Activated CD8-positive, alpha-beta memory T cell treated with anti-CD3 and anti-CD28 coated beads, Interleukin-2, amount 50 U/mL, for 1 hour (primary cell): ENCODE data around the gene AMELX.

Source experiments
- DNase-seq: peaks from one replicate; pipeline ENCODE4 v3.0.0-alpha.2; 2020; ENCODE audit errors: extremely low read depth

The AMELX gene

DNA sequence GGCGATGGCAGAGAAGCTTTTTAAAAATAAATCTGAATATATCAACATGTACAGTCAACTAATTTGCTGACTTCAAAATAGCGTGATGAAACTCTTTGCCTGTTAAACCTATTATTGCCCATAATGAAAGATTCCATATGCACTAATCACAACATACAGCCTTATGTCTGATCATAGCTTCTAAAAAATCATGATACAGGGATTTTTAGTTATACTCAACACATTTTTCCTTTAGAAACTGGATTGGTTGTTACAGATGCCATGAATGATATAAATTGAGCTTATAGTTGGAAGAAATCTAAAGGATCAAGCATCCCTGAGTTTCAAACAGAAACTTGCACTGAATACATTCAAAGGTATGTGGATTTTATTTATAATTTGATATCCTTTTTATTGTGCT lies at the start of gene AMELX:
Gene AMELX, plus strand, starts transcription at position 301 of the 400 bp plus-strand sequence. CDS start 1,376 bp downstream, outside the sequence.
- DNase-seq: no peak

DNA sequence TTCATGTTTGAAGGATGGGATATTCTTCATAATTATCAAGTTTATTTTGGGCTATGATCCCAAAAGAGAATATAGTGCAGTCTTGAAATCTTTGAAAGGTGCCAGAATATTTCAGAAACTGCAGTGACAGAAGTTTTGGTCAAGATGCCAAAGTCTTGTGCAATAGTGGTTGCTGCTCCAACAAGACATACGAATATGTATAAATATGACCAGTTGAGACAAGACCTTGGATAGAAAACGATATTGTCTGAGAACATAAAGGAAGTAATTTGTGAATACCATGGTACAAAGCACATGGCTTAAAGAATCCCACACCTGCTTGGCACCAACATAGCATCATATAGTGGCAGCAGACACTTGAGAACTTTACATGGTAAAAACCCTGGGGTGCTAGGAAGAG lies 48.6 kb upstream of the AMELX start:
- no peak for DNase-seq

DNA sequence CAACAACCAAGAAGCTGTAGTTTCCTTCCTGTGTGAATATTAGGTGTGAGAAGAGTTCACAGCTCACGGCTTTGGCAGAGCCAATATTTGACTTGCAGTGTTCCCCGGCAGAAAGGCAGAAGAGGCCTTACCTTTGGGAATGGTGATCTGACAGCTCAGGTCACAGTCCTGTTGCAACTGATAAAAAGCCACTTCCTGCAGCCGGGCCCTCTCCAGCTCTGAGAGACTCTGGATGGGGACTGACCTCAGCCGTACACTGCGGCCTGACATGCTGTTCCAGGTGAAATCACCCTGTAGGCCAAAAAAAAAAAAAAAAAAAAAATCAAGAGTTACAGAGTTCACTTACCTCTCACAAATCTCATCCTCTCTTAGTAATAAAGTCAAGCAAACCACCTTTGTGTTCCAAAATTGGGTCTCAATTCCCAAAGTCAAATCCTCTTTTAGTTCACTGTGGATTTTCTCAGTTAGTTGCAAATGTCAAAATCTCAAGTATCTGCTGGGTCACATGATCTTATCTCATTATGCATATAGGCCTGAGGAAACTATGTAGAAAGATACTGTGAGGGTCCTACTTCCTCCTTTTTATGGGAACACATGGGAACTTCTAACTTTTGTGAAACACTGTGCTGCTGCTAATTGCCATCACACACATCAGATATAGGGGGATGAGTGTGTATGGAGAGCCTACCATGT lies 38.6 kb upstream of the AMELX start:
- DNase-seq: no peak

DNA sequence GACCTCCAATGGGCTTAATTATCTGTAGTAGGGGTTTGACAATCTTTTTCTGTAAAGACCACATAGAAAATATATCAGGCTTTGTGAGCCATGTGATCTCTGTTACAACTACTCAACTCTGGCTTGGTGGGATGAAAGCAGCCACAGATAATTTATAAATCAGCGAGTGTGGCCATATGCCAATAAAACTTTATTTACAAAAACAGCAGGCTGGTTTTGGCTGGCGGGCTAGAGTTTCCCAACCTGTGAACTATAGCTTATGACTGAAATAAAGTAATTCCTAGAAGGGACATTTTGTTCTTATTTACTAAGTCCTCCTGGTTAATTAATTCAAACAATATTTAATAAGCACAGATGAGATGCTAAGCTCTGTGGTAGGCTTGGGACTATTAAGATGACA lies 35.9 kb upstream of the AMELX start:
- DNase-seq: no peak

DNA sequence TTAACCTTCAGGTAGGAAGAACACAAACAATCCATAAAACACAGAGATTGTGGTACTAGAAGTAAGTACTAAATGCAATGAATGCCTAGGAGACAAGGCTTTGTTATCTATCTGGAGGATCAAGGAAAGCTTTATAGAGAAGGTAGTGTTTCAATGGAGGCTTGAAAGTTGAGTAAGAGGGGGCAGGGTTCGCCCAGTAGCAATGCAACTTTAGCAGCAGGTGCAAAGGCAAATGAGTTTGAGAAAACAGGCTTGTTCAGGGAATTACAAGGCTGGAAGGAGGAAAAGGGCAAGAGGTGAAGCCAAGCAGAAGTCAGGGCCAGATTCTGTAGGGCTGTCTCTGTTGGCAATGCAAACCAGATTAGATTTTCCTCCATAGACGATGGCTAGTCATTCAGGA lies 35.5 kb upstream of the AMELX start:
- DNase-seq: no peak

DNA sequence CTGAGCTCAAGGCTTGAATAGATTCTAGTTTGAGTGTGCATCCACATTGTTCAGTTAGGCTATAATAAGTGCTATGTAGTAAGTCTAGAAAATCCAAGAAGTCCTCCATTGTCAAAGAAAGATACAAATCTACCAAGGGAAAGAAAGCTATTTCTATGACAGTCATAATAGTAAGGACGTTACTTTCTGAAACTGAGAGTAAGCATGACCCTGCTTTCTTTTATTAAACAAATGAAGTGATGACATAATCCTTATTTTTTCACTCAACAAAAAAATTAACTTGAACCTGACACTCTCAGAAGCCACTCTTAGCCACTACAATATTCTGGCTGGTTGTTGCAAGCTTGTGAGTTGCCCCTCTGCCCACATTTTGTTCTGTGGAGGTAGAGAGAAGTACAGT lies 33.8 kb upstream of the AMELX start:
- DNase-seq: no peak

DNA sequence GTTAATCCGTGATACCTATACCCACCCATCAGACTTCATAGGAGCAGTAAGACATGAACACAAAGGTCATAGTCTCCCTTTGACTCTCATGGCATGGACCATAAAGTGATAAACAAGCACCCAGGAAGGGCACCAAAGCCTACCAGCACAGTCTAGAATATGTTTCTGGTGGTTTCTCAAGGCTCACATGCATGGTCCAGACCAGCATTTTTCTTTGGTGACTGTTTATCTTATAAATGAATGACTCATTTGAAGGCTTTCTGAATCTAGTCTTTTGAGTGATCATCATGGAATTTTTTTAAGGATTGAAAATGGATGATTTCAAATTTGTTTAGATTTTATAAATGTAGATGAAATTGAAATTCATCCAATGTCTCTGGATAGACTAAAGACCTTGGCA lies 32.0 kb upstream of the AMELX start:
- no peak for DNase-seq

DNA sequence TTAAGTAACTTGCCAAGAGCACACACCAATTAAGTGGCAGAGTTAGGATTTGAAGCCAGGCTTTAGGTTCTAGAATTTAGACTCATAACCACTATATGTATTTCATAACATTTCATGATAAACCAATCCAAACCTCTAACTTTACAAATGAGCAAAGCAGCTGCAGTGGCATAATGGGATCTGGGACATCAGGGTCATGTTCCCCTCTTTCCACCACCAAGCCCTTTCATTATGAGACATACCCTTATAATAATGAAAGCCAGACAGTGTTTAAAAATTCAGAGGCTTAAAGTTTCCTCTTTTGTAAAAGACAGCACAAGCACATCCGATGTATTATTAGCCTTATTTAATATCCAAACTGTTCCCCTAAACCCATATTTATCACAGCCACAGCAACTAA lies 28.3 kb upstream of the AMELX start:
- DNase-seq: no peak

DNA sequence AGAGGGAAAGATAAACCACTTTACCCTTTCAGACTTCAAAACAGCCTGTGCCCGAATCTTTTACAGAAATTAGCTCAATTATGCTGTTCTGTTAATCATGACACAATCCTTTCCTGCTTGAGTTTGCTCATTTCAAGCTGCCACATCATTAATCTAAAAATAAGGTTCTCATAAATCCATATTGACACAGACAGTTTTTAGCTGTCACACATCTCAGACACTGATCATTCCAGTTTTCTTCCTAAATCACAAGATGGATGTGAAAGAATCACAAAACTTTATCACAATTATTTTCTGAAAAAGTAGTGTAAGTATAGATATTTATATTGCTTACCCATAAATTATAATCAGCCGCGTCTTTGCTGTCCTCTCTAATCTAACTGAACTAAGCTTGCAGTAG lies 27.9 kb upstream of the AMELX start:
- no peak for DNase-seq

DNA sequence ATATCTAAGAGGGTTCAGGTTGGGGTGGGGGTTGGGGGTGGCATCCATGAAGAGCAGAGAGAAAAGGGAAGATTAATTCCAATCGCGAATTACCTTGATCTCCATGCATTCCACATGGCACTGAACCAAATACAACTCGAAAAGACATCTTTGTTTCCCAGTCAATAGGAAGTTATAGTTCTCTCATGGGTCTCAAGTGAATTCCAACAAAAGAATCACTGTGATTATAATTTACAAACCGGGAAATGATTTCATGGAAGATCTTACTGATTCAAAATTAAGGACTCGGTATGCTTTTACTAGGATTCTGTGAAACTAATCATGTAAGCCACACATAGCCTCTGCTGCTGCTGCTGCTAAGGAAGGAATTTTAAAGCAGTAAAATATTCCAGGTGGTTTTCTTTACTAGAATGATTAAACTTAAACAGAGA lies 26.6 kb upstream of the AMELX start:
- DNase-seq: no peak

DNA sequence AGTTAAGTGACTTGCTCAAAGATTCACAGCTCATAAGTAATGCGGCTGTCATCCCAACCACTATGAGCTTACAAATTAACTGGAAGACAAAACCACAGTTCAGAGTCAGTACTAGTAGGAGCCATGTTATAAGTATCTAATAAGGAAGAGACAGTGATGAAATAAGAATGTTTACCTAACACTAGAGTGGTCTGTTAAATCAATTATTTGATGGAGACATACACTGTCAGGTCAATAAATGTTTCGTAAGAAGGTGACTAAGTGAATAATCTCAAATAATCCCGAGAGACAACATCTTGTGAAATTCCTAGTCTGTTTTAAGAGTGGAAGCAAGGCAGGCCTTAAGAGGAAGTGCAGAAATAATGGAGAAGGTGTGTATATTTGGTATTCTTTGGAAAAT lies 25.8 kb upstream of the AMELX start:
- DNase-seq: no peak

DNA sequence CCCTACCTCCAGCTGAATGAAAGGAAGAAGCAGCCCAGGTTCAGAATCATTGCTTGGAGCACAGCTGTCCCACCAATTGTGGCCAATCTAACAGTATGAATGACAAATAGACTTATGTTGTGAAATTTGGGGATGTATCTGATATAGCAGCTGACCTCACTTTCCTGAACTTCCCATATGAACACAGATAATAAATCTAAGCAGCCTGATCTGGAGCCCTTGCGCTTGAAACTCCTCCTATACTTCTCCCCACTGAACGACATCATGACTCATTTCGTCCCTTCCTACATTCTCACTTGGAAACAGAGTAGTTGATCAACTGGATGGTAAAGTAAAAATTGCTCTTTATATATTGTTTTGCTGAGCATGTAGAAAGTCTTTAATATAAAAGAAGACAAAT lies 24.2 kb upstream of the AMELX start:
- no peak for DNase-seq

DNA sequence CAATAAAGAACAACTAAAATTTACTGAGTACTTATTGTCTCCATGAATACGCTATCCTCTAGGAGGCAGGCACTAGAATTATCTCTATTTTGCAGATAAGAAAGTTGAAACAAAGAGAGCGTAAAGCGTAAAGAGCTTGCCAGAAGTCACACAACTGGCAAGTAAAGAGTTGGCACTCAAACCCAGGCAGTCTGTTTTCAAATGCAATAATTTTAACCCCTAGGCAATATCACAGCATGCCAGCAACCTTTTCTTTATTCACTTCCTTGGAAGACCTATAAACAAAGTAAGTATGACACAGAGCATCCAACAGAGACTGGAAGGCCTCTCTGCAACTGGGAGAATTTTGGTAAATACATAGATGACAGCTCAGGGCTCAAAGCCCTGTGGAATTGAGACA lies 23.2 kb upstream of the AMELX start:
- DNase-seq: no peak

DNA sequence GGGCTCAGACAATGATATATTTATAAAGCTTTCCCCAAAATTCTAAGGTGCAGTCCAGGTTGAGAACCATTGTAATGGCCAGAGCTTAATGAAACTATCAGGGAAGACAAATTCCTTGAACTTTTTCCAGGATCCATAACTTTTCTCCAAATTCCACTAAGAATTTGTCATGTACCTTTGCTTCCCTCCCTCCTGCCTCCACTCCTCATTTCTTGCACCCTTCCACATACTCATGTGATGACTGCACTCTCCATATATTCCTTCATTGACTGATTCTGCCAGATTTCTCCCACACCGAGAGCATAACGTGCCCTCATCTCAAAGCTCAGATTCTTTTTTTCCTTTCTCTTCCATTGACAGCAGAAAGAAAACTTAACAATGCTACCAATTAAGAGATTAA lies 20.9 kb upstream of the AMELX start:
- DNase-seq: no peak

DNA sequence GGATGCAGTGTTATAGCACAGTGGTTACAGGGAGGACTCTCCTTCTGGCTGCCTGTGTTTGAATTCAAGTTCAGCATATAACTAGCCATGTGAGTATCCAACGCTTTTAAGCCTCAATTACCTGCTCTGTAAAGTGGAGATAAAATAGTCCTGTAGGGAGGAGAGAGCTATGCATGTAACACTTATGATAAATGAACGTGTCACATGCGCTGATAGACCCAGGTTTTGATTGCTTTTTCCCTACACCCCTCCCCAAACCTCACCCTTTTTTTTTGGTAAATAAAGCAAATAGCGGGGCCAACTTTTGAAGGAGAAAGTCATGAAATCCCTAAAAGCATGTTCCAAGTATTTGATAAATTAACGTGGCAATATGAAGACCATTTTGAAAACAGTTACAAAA lies 20.4 kb upstream of the AMELX start:
- DNase-seq: no peak

DNA sequence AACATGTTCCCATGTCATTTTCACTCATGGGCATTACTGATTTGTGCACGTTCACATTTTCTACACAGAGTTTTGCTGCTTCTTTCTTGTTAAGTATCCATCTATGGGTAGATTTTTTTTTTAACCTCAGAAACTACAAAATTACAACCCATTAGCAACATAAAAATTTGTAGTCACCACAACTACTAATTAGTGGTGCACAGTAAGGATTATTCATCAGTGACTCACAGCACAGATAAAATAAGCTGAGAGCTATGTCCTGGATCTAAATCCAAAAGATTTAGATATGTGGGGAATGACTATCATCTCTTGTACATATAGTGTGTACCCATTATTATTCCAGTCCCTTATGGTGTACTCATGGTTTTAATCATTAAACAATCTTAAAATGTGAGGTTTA lies 19.7 kb upstream of the AMELX start:
- no peak for DNase-seq

DNA sequence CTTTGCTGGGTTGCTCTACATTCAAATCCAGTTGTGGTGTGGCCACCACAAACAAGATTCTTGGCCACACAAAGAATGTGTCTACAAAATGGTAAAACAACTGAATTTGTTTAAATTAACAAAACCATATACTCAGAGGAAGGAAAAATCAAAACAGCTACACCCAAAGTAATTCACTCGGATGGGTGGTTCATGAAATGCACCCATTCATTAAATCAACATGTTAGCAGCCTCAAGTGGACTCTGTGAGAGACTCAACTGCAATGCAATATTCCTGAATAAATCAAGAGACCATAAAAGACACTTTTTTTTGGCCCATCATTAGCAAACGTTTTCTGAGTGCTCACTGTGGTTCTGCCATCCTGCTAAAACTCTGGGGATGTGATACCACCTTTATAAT lies 11.2 kb upstream of the AMELX start:
- no peak for DNase-seq

DNA sequence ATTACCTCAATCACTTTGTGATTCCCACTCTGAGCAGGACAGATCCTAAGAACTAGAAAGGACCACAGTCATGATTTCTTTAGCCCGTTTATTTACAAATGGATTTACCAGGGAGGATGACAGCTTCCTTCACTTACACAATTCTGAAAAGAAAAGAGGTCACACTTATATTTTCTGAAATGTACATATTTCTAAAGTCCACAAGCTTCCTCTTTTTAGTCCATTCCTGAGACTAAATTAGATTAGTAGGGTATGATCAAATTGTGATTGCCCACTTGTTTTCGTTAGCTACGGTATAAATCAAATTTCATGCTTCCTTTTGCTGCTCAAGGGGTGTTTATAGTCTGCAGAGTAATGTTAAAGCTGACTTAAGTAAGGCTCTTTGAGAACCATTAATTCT lies 7.6 kb upstream of the AMELX start:
- no peak for DNase-seq

DNA sequence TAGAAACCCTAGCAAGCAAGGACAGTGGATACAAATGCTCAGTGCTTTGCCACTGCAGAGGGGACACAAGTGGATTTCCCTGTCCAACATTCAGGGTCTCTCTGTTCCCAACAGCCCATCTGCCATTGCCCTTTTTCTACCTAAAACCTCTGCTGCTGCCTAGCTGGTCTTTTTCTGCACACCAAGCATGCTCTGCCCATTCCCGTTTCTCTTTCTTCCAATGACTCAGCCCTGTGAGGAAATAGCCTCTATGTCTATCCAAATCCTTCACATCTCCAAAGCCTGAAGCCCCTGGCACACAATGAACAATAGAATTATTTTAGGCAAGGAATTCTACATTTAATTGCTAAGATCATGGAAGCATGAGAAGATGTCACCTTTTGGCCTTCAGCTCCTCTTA lies 5.7 kb upstream of the AMELX start:
- no peak for DNase-seq

DNA sequence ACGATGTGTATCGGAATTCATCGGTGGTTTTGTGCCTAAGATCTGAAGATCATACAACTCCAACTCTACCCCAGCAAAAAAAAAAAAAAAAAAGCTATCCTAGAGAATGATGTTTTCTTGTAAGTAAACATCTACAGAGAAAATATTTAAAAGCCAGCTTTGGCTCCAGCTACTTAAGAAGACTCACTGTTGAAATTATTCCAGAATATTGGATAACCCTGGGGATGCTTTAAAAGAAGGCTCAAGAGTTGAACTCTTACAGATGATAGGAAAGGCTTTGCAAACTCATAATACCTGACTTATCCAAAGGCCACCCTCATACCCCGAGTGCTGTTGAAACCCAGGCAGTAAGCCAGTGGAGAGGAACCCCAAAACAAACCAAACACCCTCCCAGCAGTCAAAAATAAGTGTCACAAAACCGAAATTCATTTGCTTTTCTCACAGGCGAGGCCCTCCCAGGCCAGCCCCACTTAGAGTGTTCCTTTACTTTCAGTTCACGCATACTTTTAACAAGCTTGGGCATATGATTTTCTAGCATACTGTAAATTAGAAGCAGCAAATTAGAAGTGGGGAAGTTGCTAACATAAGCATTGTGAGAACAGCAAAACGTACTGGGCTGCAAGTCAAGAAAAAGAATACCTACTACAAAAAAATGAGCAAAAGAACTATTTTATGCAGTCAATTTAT lies 2.7 kb upstream of the AMELX start:
- no peak for DNase-seq

DNA sequence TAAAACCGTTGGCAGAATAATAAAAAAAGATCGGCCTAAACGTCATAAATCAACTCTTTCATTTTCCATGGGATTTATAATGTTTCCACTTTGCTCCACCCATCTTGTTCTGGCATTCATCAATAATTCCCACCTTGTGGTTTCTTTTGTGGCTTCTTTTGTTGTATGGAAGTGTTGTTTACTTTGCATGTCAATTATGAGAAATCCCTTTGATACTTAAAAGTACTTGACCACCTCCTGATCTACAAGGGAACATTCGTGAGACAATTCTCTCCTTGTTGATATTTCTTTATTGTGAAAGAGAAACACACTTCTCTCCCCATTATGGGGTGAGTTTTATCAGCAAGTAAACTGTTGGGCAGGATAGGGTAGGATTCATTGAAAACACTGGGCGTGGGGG lies 2.8 kb downstream of the AMELX start:
- no peak for DNase-seq

DNA sequence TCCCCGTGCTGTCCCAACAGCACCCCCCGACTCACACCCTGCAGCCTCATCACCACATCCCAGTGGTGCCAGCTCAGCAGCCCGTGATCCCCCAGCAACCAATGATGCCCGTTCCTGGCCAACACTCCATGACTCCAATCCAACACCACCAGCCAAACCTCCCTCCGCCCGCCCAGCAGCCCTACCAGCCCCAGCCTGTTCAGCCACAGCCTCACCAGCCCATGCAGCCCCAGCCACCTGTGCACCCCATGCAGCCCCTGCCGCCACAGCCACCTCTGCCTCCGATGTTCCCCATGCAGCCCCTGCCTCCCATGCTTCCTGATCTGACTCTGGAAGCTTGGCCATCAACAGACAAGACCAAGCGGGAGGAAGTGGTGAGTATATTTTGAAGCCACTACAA lies 5.4 kb downstream of the AMELX start:
- DNase-seq: no peak

DNA sequence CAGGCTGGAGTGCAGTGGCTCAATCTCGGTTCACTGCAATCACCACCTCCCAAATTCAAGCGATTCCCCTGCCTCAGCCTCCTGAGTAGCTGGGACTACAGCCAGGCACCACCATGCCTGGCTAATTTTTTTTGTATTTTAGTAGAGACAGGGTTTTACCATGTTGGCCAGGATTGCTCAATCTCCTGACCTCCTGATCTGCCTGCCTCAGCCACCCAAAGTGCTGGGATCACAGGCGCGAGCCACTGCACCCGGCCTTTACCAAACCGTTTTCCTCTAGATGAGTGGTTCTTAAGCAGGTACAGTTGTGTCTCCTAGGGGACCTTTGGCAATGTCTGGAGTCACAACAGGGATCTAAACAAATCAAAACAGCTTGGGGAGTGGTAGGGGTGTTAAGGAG lies 11.6 kb downstream of the AMELX start:
- DNase-seq: no peak

DNA sequence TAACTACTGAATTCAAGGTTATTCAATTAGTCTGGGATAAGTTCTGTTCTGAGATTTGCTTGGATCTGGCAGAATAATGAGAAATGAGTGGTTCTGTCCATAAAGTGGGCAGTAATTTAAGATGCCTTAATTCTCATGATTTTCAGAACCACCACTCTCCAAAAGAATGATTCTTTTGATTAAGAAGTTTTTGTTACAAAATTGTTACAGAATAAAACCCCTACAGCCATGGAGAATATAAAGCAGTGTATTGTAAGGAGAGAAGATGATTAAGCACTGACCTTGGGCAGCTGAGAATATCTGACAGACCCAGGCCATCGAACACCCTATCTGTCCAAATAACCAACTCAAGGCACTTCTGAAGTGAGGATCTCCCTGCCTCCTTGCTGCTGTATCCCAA lies 12.4 kb downstream of the AMELX start:
- DNase-seq: no peak
